Stimulated activated CD4-positive, alpha-beta T cell treated with anti-CD3 and anti-CD28 coated beads, TNF-alpha, amount 100 ng/mL, for 48 hours (primary cell): ENCODE measurements around the gene TXLNB.
"Not testable (repeated sequence)": the region's sequence is repeated elsewhere in the genome, so short reads cannot be mapped to it uniquely, and the experiment has no call there.

Experiments
- DNase-seq, 3 donors: peaks; one replicate each; pipeline ENCODE4 v3.0.0-alpha.2; 2020; ENCODE audit warnings: low read depth in 3 of 3

The TXLNB gene

DNA sequence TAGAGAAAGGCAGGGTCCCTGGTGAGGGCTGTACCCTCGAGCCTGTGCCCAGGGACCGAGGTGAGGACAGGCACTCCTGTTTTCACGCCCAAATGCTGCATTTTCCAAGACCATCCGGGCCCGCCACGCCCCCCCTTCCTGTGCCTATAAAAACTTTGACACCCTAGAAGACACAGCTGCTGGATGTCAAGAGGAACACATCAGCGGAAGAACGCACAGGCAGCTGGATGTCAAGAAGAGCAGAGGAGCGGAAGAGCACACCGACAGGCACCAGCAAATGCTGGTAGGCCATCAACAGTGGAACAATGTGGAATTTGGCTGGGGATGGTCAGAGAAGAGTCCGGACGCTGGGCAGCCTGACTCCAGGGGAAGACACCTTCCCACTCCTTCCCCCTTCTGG lies 56.1 kb downstream of the TXLNB start:
- DNase-seq: no peak

GRCh38 chr6:139234193-139234592 lies 57.6 kb downstream of the TXLNB start:
- DNase-seq: not testable (repeated sequence)

- DNase-seq: no peak
These were observed 60.6 kb downstream of the TXLNB start for GRCh38 chr6:139231206-139231605.

GRCh38 chr6:139230391-139230840 lies 61.4 kb downstream of the TXLNB start:
- DNase-seq: no peak

DNA sequence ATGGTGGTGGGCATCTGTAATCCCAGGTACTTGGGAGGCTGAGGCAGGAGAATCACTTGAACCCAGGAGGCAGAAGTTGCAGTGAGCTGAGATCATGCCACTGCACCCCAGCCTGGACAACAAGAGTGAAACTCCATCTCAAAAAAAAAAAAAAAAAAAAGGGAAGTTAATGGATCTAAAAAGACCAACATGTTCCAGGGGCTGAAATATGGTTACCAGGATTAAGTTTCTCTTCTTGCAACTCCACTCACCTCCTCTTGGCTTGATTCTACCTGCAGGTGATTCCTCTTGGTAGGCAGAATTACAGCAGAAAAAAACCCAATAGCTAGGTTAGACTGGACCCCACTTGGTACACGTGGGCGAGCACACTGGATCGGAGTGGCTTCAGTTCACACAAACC lies 63.4 kb downstream of the TXLNB start:
- DNase-seq: not testable (repeated sequence)

DNA sequence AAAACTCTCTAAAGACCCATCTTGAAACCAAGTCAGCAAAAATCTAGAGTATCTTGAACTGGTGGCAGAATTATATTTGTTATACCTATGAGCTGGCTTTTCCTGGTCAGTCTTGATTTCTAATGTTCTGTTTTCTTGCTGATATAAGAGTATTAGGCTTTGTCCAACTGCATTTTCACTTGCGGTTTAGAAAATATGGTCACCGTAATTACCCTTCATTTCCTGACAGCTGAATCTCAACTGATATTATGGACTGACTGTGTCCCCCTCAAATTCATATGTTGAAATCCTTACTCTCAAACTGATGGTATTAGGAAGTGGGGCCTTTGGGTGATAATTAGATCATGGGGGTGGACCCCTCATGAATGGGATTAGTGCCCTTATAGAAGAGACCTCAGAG lies 72.1 kb downstream of the TXLNB start:
- DNase-seq: no peak

DNA sequence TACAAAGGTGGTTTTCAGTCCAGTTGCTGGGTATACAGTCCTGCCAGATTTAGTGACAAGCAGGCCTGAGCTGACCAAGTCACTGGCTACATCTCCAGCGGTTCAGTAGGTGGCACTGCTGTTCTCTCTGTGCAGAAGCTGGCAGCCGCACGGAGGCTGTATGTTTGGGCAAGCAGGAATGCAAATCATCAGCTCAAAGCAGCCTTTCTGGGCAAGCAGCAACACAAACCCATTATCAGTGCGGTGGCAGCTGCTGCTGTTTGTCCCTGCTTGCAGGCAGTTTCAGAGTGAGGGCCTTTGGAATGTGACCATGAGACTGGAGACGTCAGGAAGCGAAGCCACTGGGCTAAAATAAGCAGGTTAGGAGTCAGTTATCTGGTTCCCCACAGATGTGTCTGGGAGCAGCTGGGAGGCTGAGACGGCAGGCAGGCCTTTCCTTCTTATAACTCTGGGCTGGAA lies 72.5 kb downstream of the TXLNB start:
- peak; percentile 52 to 66 (median 55) for DNase-seq

GRCh38 chr6:139212460-139212859 lies 79.3 kb downstream of the TXLNB start:
- not testable (repeated sequence) for DNase-seq

GRCh38 chr6:139210766-139211165 lies 81.0 kb downstream of the TXLNB start:
- not testable (repeated sequence) for DNase-seq

- DNase-seq: no peak
These were observed 86.0 kb downstream of the TXLNB start for GRCh38 chr6:139205843-139206242.

- DNase-seq: no peak
These were observed 86.8 kb downstream of the TXLNB start for GRCh38 chr6:139204978-139205377.

DNA sequence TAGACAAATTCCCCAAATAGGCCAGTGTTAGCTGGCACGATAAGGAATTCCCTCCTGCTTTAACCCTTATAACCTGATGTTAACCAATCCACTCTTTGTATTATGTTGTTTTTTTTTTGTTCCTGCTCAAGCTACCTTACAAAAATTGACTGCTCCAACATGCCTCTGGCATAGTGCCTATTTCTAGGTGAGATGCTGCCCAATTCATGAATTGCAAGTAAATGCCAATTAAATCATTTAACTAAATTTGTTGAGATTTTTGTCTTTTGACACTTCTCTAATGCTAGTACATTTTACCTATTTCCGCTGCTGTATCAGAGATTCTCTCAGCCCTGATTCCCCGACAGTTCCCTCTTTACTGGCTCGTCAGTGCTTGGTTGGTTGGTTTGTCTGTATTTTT lies 90.4 kb downstream of the TXLNB start:
- no peak for DNase-seq

DNA sequence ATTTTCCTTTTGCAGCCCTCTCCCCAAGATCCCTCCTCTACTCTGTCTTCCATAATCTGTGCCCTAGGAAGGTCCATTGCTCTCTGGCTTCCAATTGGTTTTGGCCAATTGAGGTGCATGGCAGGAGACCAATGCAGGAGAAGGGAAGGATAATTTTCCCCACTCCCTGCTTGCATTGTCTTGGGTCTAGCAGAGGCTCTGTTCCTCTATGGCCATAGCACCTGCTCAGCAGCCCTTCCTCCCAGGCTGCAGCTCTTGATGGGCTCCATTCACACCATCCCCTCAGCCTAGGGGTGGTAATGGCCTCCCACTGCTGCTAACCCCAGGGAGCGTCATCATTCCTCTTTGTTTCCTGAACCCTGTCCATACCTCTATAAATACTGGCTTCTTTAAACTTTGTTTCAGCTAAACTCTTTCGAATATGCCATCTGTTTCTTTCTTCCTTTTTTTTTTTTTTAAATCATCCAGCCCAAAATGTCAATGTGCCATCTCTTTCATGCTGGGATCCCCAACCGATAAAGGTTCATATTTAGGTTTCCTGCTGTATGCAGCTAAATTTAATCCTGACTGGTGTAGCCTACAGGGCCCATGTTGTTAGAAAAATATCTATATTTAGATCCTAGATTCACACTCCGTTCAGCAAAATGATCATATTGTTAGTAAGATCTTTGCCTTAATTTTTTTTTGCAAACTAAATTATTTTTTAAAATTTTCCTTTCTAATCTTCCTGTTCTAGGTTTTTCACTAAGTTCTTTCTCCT lies 93.1 kb downstream of the TXLNB start:
- no peak for DNase-seq

GRCh38 chr6:139194740-139195139 lies 97.1 kb downstream of the TXLNB start:
- DNase-seq: no peak
